Prostate gland (tissue), 2 donors: ENCODE measurements around the gene MANBA.

Experiments used
- CTCF ChIP-seq, 4 experiments: fragments of 200-600 bp in 2 of 4; fragments of 450-650 bp in 2 of 4; sonication (generic) in 2 of 4; IDR thresholded peaks; 1 replicate in 3 of 4; 2 replicates in 1 of 4; pipeline ENCODE4 v1.5.1; 2016 to 2019; ENCODE audit warnings: antibody characterized with exemption in 4 of 4, mild to moderate bottlenecking in 2 of 4, moderate library complexity in 2 of 4
- POLR2A ChIP-seq: fragments of 450-650 bp; IDR thresholded peaks from one replicate; pipeline ENCODE4 v1.6.1; 2016; ENCODE audit warnings: antibody characterized with exemption, mild to moderate bottlenecking
- POLR2AphosphoS5 ChIP-seq: sonication (generic); formaldehyde crosslinking; IDR thresholded peaks from one replicate; pipeline ENCODE4 v1.6.1; 2017; ENCODE audit warnings: antibody characterized with exemption

DNA sequence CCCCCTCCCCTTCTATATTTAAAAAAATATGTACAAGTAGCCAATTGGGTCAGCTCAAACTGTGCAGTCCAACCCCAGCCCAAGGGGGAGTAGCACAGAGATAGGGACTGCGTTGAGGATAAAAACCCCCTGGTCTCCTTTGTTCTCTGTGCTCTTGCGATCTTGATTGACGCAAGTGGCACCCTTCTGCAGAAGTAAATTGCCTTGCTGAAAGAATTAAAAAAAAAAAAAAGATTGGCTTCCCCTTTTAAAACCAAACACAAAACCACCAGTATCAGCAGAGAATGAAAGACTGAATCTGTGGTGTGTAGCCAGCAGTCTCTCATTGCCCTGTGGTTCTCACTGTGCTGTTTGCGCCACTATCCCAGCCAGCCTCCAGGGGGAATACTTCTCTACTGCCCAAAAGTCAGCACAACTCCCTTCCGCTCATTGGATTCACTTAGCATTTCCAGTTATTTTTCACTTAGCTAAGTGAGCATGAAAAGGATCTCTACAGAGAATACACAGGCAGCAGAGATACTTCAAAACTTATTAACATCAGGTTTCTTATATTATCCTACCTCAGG lies 29.7 kb downstream of the MANBA start:
- TF ChIP-seq POLR2AphosphoS5 (no peak), CTCF (IDR thresholded peaks at IDR 0.05) (no peak), POLR2A (no peak)
